ENCODE results near the gene ATG9A.
A peak's percentile ranks its signal among the peaks of the same experiment; 100 is the strongest.

The ATG9A gene

DNA sequence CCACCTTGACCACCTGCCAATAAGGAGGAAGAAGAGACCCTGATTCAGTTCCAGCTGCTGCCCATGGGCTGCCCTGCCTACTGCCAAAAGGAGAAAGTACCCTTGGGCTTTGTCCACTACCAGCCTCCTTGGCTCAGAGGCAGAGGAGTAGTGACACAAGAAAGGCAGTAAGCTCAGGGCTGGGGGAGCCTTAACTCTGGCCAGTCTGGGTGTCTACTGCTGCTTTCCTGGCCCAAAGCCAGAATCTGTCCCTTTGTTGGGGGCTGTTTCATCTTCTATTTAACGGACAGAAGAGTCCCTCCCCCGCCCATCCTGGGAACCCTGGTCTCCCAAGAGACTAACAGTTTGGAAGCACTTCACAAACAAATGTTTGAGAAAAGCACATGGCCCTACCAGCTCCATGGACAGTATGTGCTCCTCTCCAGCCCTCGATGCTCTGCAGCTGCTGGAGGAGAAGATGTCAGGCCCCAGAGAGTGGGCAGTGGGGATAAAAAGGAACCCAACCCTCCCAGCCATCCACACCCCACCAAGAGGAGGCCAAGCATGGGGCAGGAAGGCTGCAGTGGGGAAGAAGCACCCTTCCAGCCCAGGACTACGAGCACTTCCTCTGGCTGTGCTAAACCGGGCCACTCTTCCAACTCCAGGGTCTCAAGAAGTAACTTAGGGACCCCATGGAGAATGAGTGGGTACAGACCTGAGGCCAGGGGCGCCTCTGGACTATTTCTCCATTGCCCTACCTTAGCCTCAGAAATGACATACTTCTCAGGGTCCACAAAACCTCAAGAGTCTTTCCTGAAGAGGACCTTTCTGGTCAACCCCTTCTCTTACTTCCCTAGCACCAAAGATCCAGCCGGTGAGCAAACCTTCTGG, 1.2 kb downstream of the ATG9A start:
- peak; percentile 31 for DNase-seq
- in situ Hi-C loops (cut with MboI; ENCODE audit: low pct_unique_long_range_greater_than_20kb, low sequenced_read_pairs): no loop called here

DNA sequence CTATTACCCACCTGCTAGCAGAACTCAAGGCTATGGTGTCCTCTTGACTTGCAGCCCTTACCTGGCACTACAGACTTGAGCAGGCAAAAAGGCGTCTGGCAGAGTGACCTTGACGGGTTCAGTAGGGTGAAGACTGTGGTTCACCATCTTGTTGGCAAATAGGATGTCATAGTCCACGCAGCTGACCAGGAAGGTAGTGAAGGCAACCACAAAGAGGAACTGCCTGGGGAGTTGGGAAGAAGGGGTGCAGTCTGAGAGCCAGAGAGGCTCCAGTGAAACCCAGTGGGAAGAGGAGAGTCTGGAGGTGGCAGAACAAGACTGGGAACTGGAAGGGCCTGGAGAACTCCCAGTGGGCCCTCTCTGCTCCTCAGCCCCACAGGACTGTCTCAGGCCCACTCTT, 4.1 kb downstream of the ATG9A start:
- DNase-seq: peak; percentile 61
- in situ Hi-C loops (cut with MboI; ENCODE audit: low pct_unique_long_range_greater_than_20kb, low sequenced_read_pairs): no loop called here

DNA sequence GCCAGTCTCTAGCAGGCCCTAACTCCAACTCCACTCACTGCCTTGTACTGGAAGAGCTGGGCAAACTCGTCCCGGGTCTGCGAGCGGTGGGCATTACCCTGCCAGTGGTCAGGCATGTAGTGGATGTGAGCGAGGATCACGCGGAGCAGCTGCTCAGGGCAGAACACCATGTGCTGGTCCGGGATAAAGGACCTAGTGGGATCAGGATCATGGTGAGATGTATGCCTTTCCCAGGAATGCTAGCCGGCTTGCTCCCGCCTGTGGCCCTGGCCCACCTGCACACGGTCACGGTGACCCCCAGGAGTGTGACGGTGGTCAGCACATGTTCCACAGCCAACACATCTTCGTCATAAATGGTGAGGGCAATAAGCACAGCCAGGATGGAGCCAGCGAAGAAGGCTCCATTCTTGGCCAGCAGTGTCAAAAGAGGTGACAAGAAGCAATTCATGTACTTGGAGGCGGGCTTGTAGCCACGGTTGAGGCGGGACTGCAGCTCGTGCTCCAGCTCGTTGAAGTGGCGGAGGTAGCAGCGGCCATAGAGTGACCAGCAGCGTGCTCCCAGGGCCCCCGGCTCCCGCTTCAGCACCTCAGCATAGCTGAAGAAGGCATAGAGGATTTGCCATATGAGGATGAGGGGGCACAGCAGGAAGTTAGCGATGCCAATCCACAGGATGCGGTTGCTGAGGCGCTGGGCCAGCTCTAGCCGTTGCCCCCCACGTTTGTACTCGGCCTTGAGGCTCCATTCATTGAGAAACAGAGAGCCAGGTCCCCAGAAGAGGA, 5.4 kb downstream of the ATG9A start:
- no peak for DNase-seq
- in situ Hi-C loops (cut with MboI; ENCODE audit: low pct_unique_long_range_greater_than_20kb, low sequenced_read_pairs): no loop called here

DNA sequence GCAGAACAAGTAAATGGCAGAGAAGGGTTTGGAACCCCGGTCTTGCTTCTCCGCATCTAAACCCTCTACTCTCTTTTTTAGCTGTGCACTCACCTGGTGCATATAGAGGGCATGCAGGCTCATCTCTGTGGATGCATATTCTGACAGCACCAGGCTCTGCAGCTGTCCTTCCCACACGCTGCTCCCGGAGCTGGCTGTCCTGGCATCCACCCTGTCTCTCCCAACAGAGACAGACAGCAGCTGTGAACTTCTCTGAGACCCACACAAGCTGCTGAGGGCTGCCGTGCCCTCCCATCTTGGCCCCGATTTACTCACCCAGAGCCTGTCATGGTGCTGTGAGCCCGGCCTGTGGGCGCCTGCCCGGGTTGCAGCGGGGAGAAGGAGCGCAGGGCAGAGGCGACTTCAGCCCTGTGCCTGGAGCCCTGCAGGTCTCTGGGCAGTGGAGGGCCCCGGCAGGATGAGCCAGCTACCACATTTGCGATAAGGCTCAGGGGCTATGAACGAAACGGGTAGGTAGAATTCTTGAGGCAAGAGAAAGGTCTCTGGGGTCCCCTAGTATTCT, 7.4 kb downstream of the ATG9A start:
- in situ Hi-C loops (cut with MboI; ENCODE audit: low pct_unique_long_range_greater_than_20kb, low sequenced_read_pairs): no loop called here
- DNase-seq: no peak

DNA sequence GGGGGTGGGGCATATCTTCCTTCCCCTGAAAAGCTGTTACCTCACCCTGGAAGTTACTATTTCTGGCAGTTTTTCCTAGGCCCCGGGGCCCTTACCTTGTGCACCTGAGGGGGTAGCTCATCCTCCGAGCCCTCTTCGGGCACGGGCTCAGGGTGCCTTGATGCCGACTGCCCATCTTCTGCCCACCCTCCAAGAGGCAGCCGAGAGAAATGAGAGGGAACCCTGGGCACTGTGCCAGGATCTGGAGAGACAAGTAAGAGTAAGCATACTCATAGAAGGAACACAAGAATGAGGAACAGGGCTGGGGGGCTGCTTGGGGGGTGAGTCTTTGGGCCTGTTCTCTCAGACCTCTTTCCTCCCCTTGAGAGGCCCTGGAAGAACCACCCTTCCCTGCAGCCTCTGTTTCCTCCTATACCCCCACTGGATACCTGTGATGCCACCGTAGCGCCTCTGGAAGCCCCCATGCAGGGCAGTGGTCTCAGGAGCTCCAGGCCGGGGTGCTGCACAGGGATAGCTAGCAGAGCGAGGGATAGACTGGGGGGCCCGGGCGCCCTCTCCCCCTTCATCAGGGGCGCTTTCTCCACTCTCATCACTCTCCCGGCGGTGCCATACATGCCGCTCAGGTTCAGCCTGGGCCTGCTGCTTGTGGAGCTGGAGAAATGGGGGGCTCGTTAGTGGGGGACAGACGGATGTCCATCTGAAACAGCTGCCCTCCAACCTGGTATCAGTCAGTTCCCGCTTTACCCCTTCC, 8.6 kb downstream of the ATG9A start:
- DNase-seq: no peak
- in situ Hi-C loops (cut with MboI; ENCODE audit: low pct_unique_long_range_greater_than_20kb, low sequenced_read_pairs): no loop called here

DNA sequence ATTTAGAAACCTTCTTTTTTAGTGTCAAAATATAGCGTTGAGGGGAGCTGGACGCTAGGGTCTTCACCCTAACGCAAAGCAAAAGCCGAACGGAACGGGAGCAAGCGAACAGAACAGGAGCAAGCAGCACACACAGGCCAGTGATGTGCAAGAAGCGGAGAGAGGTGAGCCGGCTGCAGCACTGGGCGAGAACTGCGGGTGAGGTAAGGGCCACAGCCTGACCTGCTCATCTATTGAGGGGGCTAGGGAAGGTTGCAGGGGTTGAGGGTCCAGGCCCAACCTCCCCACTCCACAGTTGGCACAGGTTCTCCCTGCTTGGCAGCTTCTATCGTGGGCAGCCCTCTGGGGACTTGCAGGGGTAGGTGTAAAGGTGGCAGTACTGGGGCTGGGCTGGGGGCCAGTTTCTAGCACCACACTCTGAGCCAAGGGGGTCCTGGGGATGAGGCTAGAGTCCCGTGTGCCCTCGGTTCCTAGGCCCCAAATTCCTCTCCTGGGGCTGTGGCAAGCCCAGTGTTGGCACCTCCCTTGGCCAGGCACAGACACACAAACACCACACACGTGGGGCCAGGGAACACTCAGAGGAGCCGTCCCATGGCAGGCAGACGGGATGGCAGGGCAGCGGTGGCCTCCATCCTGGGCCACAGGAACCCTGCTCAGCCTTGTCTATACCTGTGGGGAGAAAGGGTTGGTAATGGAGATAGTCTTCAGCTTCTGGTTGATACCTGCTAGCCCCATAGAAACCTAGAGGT, 9.5 kb downstream of the ATG9A start:
- DNase-seq: no peak
- in situ Hi-C loops (cut with MboI; ENCODE audit: low pct_unique_long_range_greater_than_20kb, low sequenced_read_pairs): no loop called here

DNA sequence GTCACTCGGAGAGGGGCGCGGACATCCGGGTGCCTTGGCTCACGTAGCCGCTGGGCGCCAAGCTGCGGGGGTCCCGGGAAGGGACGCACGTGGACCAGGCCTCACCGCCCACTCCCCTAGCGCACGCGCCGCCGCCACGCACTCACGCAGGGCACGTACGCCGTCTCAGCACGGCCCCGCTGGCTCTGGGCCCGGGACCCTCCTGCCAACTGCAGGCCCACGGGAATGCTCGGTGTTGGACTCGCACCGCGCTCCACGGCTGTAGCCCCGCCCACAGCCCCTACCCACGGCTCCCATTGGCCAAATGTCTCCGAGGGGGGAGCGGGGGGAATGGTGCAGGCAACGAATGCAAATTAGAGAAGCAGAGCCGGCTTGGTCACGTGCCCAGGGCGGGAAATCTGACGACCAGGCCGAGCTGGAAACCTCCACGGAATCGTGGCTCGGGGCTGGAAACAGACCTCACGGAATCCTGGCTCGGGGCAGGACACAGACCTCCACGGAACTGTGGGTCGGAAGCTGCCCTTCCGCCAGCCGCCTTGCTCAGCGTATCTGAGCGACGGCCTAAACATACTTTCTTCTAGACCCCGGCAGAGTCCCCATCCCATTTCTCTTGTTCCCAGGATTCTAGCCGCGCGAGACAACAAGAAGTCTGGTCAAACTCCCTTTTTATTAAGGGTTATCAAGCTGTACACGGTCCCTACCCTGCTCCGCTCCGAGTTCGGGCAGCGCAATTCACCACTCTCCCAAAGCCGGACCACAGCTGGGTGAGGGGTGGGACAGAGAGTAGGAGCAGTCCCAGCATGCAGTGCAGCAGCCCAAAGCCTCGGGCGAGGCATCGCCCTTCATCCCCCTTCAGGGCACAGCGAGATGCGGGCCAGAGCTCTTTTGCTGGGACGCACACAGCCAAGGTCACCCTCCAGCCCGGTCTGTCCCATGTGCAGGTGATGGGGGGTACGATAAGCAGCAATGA, 10.4 kb downstream of the ATG9A start, which contains the start of gene ABCB6:
Gene ABCB6, minus strand, starts transcription at position 227 of the 970 bp plus-strand sequence. CDS start 285 bp downstream, outside the sequence.
- DNase-seq: no peak
- in situ Hi-C loops (cut with MboI; ENCODE audit: low pct_unique_long_range_greater_than_20kb, low sequenced_read_pairs): no loop called here

DNA sequence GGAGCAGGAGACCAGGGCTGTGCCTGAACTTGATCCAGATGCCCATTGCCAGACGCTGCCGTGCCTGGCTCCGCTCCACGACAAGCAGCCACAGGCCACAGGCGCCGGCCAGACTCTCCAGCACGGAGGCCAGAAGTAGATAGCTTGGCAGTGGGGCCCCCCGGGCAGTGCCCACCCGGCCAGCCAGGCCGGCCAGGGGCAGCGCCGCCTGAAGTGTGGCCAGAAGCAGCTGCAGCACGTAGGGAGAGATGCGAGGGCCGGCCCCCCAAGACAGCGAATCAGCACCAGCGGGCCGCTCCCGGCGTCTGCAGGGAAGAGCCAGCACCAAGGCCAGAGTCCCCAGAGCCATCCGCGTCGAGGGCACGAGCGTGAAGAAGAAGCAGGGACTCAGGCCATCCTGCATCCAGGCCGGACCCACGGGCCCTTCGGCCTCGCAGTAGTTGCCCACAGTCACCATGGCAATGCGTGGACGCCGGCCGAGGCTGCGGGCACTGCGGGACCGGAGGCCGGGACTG, 11.2 kb downstream of the ATG9A start:
- in situ Hi-C loops (cut with MboI; ENCODE audit: low pct_unique_long_range_greater_than_20kb, low sequenced_read_pairs): no loop called here
- DNase-seq: no peak

DNA sequence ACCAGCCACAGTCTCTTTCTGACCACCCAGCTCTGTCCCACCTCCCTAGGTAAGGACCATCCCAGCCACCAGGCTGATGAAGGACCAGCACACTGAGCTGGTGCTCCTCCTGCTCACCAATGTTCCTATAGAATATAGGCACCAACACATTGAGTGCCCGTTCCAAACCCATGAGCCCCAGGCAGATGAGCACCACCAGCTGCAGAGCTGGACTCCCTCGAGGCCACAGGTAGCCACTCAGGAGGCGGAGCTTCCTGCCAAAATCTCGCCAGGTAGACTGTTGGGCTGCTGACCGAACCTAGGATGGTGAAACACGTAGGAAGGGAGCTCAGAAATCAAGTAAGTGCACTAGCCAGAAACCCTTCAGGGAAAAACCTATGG, 12.9 kb downstream of the ATG9A start:
- no peak for DNase-seq
- in situ Hi-C loops (cut with MboI; ENCODE audit: low pct_unique_long_range_greater_than_20kb, low sequenced_read_pairs): no loop called here

DNA sequence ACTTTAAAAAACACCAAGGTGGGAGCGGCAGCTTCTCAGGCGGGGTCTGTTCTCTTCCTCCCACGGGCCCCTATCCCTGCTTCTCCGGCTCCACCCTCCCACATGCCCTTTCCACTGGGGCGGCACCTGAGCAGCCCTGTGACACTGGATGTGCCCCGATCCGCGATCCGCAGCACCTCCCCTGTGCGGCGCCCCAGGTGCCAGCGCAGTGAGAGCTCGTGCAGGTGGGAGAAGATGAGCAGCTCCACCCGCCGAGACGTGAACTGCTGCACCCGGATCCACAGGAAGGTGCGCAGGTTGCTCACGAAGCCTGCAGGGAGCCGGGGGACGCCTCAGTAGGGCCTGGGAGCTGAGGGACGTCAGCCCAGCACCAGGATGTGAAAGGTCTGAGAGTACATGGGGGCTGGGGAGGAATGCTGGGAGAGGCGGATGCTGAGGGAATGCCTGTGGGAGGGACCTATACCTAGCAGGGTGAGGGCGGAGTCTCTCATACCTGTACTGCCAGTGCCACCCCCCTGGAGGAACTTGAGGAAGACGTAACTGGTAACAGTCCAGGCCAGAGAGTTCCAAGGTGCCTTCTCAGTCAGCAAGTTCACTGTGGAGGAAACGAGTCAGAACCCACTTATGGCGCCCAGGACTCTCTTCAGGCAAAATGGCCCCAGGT, 13.4 kb downstream of the ATG9A start:
- no peak for DNase-seq
- in situ Hi-C loops (cut with MboI; ENCODE audit: low pct_unique_long_range_greater_than_20kb, low sequenced_read_pairs): no loop called here

DNA sequence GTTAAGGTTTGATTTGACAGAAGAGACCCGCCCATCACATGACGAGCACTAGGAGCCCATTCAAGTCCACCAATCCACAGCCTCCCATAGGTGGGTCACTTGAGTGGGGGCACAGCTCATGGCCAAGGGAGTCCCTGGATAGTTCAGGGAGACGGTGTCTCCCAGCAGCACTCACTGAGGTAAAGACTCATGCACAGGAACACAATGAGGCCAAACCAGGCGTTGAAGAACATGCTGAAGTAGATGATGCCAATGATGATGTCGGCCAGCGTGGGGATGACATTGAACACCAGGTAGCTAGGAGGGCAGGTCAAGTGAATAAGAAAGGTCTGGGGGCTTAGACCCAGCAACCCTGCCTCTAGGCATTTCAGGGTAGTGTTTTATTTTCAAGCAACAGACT, 14.7 kb downstream of the ATG9A start:
- in situ Hi-C loops (cut with MboI; ENCODE audit: low pct_unique_long_range_greater_than_20kb, low sequenced_read_pairs): no loop called here
- DNase-seq: no peak

DNA sequence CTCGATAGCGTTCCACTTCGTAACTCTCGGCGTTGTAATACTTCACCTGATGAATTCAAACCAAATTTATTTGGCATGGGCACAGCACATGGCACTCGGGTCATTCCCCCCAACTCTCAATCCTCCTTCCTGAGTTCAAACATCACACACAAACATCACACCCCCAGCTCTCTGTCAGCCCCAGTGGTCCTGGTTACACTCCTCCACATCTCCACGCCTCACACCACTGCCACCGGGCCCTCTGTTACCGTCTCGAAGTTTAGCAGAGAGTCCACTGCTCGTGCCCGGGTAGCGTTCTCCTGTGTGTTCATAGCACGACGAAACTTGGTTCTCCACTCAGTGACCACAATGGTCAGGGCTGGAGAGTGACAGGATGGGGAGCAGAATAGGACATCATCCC, 15.3 kb downstream of the ATG9A start:
- no peak for DNase-seq
- in situ Hi-C loops (cut with MboI; ENCODE audit: low pct_unique_long_range_greater_than_20kb, low sequenced_read_pairs): no loop called here

DNA sequence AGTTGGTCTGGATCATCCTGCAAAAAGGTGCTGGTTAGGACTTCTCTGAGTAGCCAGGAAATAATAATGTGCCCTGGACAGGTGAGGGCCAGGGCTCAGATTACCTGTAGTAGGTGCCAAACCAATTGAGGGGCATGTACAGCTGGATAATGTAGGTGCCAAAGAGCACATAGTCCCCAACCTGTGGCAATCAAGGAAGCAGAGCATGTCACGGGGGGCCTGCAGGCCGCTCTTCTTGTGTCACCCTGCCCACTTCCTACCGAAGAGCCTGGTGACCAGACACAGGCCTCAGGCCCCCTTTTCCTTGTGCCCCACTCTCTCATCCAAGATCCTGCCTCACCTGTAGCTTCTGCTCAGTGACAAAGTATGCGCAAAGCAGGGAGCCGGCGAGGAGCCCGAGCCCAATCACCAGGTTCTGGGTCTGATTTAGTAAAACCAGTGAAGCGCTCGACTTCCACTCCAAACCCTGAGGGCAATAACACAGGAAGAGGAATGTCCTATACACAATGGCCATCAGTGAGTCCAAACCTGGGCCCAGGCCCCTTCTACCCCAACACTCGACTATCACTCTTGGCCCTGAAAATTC, 15.9 kb downstream of the ATG9A start:
- in situ Hi-C loops (cut with MboI; ENCODE audit: low pct_unique_long_range_greater_than_20kb, low sequenced_read_pairs): no loop called here
- DNase-seq: no peak

DNA sequence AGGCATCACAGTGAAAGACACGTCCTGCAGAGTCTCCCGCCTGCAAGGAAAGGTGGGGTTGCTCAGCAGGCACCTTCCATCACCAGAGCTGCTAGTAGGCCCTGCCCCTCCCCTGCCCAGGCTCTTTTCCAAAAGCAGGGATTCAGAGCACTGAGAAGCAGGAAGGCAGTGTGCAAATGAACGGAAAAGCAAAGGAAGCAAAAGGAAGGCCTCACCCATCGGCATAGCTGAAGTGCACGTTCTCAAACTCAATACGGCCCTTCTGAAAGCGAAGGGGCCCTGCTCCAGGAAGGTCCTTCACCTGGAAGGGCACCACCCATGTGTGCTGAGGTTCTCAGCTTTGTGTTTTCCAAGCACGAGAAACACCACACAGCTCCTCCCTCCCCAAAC, 16.4 kb downstream of the ATG9A start:
- DNase-seq: no peak
- in situ Hi-C loops (cut with MboI; ENCODE audit: low pct_unique_long_range_greater_than_20kb, low sequenced_read_pairs): no loop called here

DNA sequence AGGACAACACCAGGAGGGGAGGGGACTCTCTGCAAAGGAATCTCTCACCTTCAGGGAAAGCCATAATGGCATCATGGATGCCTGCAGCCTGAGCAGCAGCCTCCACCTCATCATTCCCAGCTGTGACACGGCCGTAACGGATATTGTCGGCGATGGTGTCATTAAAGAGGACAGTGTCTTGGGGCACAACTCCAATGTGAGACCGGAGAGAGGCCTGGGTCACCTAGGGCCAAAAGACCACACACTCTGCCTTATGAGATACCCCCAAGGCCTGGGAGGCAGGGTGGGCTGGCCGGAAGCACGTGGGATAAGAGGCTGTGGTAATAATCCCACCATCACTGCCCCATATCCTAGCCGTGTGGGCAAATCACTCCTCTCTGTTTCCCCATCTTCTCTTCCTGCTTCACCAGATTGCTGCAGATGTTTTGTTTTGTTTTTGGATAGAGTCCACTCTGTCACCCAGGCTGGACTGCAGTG, 18.5 kb downstream of the ATG9A start:
- DNase-seq: no peak
- in situ Hi-C loops (cut with MboI; ENCODE audit: low pct_unique_long_range_greater_than_20kb, low sequenced_read_pairs): no loop called here

DNA sequence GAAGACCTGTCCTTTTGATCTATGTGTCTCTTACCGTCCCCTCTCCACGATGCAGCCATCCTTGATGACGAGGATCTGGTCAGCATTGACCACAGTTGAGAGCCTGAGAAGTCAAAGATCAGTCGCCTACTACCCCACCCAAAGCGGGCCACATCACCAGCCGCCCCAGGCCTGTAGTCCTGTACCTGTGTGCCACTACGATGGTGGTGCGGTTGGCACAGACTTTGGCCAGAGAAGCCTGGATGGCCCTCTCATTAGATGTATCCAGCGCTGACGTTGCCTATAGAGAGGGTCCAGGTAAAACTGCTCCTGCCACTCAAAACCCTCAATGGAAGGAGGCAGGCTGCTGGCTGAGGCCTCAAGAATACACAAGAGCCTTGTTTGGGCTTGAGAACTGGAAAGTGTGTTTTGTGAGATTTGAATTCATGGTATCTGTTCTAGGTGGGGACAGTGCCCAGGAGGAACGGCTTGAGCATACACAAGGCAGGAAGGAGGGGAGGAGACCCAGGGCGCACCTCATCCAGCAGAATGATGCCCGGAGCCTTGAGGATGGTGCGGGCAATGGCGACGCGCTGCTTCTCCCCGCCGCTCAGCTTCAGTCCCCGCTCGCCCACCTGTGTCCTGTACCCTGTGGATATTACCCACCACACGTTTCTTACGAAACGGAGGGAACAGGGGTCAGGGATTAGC, 19.1 kb downstream of the ATG9A start:
- in situ Hi-C loops (cut with MboI; ENCODE audit: low pct_unique_long_range_greater_than_20kb, low sequenced_read_pairs): no loop called here
- DNase-seq: no peak
